Sigmoid colon (tissue), 4 donors: ENCODE data around the gene SWT1.

Experiments used
- CTCF ChIP-seq, 4 experiments: fragments of 450-650 bp in 3 of 4; fragments of 200-600 bp in 1 of 4; IDR thresholded peaks; one replicate each; pipeline ENCODE4 v1.5.1; 2016 to 2019; ENCODE audit warnings: antibody characterized with exemption in 4 of 4, mild to moderate bottlenecking in 3 of 4, moderate library complexity in 2 of 4
- EP300 ChIP-seq, 4 donors: sonication (generic); formaldehyde crosslinking; IDR thresholded peaks; one replicate each; pipeline ENCODE4 v1.6.1; 2017; ENCODE audit warnings: antibody characterized with exemption in 4 of 4
- POLR2A ChIP-seq, 2 donors: fragments of 450-650 bp; IDR thresholded peaks; one replicate each; pipeline ENCODE4 v1.6.1; 2016; ENCODE audit warnings: antibody characterized with exemption in 2 of 2, mild to moderate bottlenecking in 2 of 2, moderate library complexity in 2 of 2
- POLR2AphosphoS5 ChIP-seq, 4 donors: sonication (generic); formaldehyde crosslinking; IDR thresholded peaks; one replicate each; pipeline ENCODE4 v1.6.1; 2017; ENCODE audit warnings: antibody characterized with exemption in 4 of 4

- TF ChIP-seq CTCF (IDR thresholded peaks at IDR 0.05) (no peak), POLR2A (IDR thresholded peaks at IDR 0.05) (no peak), POLR2AphosphoS5 (IDR thresholded peaks at IDR 0.05) (no peak), EP300 (IDR thresholded peaks at IDR 0.05) (no peak)
These were observed 5.8 kb upstream of the SWT1 start for GRCh38 chr1:185151215-185151614.
